RWPE2 (cell line): Measurements from ENCODE around the gene TGFB1.

Source experiments
- ATAC-seq: fragments of 200-7000 bp; cut with Tn5 transposase; 3 replicates; pipeline ENCODE4 v1.9.1; 2021; ENCODE audit warnings: low read depth
- DNase-seq: peaks from one replicate; pipeline ENCODE4 v3.0.0-alpha.2; 2020; ENCODE audit warnings: low spot score
- H3K27ac ChIP-seq: fragments of 450-650 bp; 2 replicates; pipeline ENCODE4 v1.5.1; 2017; ENCODE audit warnings: mild to moderate bottlenecking; ENCODE audit not compliant: poor library complexity, severe bottlenecking
- H3K27me3 ChIP-seq: fragments of 250-450 bp; sonication (Bioruptor Pico); 2 replicates; pipeline ENCODE4 v1.5.1; 2021; ENCODE audit warnings: mild to moderate bottlenecking, moderate library complexity; ENCODE audit not compliant: insufficient read depth, poor library complexity, severe bottlenecking
- H3K36me3 ChIP-seq: fragments of 250-450 bp; sonication (Bioruptor Pico); 2 replicates; pipeline ENCODE4 v1.5.1; 2020; ENCODE audit warnings: low read depth, mild to moderate bottlenecking, moderate library complexity
- H3K4me1 ChIP-seq: fragments of 250-450 bp; sonication (Bioruptor Pico); 2 replicates; pipeline ENCODE4 v1.5.1; 2021; ENCODE audit warnings: mild to moderate bottlenecking, moderate library complexity; ENCODE audit not compliant: insufficient read depth, poor library complexity, severe bottlenecking
- H3K4me3 ChIP-seq: fragments of 250-450 bp; sonication (Bioruptor Pico); 2 replicates; pipeline ENCODE4 v1.5.1; 2021; ENCODE audit warnings: mild to moderate bottlenecking, moderate library complexity; ENCODE audit not compliant: severe bottlenecking
- H3K9me3 ChIP-seq: fragments of 250-450 bp; sonication (Bioruptor Pico); 2 replicates; pipeline ENCODE4 v1.5.1; 2021; ENCODE audit warnings: mild to moderate bottlenecking, moderate library complexity; ENCODE audit not compliant: severe bottlenecking
- TF ChIP-seq, protein P1 (sequence below): fragments of 450-650 bp; IDR thresholded peaks from one replicate; pipeline ENCODE4 v1.5.1; 2017; ENCODE audit warnings: mild to moderate bottlenecking, moderate library complexity; ENCODE audit not compliant: poor library complexity, severe bottlenecking

The TGFB1 gene

GRCh38 chr19:41357746-41358145, 4.0 kb upstream of the TGFB1 start:
- Histone ChIP-seq H3K36me3 (no peaks in the 10 kb centered on the region), H3K27me3 (no peaks in the 10 kb centered on the region), H3K4me3 (no peak overlapping the region), H3K9me3 (no peaks in the 10 kb centered on the region), H3K4me1 (peaks cover 2% of the 10 kb centered on the region), H3K27ac (no peak overlapping the region)
- TF ChIP-seq, protein P1, sequence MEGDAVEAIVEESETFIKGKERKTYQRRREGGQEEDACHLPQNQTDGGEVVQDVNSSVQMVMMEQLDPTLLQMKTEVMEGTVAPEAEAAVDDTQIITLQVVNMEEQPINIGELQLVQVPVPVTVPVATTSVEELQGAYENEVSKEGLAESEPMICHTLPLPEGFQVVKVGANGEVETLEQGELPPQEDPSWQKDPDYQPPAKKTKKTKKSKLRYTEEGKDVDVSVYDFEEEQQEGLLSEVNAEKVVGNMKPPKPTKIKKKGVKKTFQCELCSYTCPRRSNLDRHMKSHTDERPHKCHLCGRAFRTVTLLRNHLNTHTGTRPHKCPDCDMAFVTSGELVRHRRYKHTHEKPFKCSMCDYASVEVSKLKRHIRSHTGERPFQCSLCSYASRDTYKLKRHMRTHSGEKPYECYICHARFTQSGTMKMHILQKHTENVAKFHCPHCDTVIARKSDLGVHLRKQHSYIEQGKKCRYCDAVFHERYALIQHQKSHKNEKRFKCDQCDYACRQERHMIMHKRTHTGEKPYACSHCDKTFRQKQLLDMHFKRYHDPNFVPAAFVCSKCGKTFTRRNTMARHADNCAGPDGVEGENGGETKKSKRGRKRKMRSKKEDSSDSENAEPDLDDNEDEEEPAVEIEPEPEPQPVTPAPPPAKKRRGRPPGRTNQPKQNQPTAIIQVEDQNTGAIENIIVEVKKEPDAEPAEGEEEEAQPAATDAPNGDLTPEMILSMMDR, result no peak
- DNase-seq (no peak), ATAC-seq (no peak)

GRCh38 chr19:41356984-41357739, 3.4 kb upstream of the TGFB1 start:
- ATAC-seq (no peak), DNase-seq (no peak)
- Histone ChIP-seq H3K9me3 (no peaks in the 10 kb centered on the region), H3K27ac (no peak overlapping the region), H3K4me3 (no peak overlapping the region), H3K36me3 (no peaks in the 10 kb centered on the region), H3K4me1 (no peaks in the 10 kb centered on the region), H3K27me3 (no peaks in the 10 kb centered on the region)
- TF ChIP-seq, protein P1, result no peak

DNA sequence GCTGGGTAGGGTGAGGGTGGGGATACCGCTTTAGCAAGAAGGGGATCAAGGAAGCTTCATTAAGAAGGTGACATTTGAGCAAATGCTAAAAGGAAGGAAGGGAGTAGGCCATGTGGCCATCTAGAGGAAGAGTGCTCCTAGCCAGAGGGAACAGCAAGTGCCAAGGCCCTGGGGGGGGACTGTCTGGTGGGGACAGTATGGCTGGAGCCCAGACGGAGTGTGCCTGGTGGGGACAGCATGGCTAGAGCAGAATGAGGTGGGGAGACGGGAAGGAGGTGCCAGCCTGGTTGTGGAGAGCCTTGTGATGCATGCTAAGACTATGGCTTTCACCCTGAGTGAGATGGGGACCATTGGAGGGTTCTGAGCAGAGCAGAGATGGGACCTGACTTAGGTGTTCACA, 2.1 kb upstream of the TGFB1 start:
- no peak overlapping the region for H3K4me3 ChIP-seq
- TF ChIP-seq, protein P1, result no peak

DNA sequence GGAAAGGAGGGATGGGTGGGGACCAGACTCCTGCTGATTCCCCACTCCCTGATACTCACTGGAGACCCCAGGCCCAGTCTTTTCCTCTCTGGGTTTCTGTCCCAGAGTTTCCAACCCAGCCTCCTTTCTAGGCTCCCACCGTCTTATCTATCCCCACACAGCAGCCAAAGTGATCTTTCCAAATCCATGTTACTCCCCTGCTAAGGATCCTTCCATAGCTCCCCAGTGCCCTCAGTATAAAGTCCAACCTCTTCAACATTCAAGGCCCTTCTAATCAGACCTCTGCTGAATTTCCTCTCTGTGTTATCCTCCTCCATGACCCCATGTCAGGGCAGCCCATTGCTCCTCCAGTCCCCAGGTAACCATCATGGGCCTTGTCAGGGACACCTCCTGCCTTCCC, 1.3 kb upstream of the TGFB1 start:
- Histone ChIP-seq H3K27ac (no peak overlapping the region), H3K9me3 (no peaks in the 10 kb centered on the region), H3K4me3 (no peak overlapping the region), H3K4me1 (peaks cover 4% of the 10 kb centered on the region), H3K27me3 (no peaks in the 10 kb centered on the region), H3K36me3 (no peaks in the 10 kb centered on the region; the same call in 1 of the 2 replicates)
- TF ChIP-seq, protein P1, result no peak
- no peak for ATAC-seq
- no peak for DNase-seq

More for the DNA sequence above, 2.1 kb upstream of the TGFB1 start:
- Histone ChIP-seq H3K9me3 (no peaks in the 10 kb centered on the region), H3K36me3 (no peaks in the 10 kb centered on the region; the same call in 1 of the 2 replicates), H3K27ac (no peak overlapping the region), H3K27me3 (no peaks in the 10 kb centered on the region), H3K4me1 (no peaks in the 10 kb centered on the region)
- DNase-seq, result no peak
- no peak for ATAC-seq

DNA sequence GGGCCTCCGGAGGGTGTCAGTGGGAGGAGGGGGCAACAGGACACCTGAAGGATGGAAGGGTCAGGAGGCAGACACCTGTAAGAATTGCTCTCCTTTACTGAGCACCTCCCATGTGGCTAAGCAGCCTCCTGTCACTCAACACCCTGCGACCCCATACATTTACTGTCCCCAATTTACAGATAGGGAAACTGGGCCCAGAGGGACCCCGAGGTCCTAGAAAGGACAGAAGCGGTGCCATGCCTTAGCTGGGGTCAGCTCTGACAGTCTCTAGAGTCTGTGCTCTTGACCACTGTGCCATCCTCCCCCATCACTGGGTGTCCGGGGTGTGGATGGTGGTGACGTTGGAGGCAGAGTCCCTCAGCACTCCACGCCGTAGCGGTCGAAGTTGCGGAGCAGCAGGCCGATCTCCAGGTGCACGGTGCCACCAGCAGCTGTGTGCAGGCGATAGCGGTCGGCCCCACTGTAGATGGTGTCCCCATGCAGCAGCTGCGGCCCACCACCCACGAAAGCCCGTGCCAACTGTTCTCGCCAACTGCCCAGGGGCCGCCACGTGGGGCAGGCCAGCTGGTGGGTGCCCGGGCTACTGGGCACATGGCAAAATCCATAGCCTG, 726 bp upstream of the TGFB1 start:
- no peak for ATAC-seq
- H3K27ac ChIP-seq, result no peak overlapping the region
- DNase-seq, result no peak
- H3K36me3 ChIP-seq, result peaks cover under 1% of the 10 kb centered on the region
- peak overlapping the region; percentile 67 for H3K4me3 ChIP-seq
- TF ChIP-seq, protein P1, result peak; percentile 61
- no peaks in the 10 kb centered on the region for H3K27me3 ChIP-seq
- H3K9me3 ChIP-seq, result no peaks in the 10 kb centered on the region
- H3K4me1 ChIP-seq, result peaks cover 4% of the 10 kb centered on the region
